Effector memory CD4-positive, alpha-beta T cell (primary cell): Measurements from ENCODE around the gene RAB11FIP3.

ENCODE experiments used
- DNase-seq, 3 donors: peaks; one replicate each; pipeline ENCODE4 v3.0.0-alpha.2; 2020
- H3K27ac ChIP-seq: 2 replicates; pipeline ENCODE4 v1.7.0; 2013; ENCODE audit warnings: mild to moderate bottlenecking, low read length, moderate library complexity; ENCODE audit not compliant: insufficient read depth, poor library complexity, severe bottlenecking
- H3K27me3 ChIP-seq: replicated peaks from 2 replicates; pipeline ENCODE4 v1.7.0; 2013; ENCODE audit warnings: mild to moderate bottlenecking, low read length; ENCODE audit not compliant: insufficient read depth, control insufficient read depth, poor library complexity, severe bottlenecking
- H3K36me3 ChIP-seq: 2 replicates; pipeline ENCODE4 v1.7.0; 2013; ENCODE audit warnings: mild to moderate bottlenecking, low read length, moderate library complexity; ENCODE audit not compliant: control insufficient read depth, insufficient read depth
- H3K4me1 ChIP-seq: 2 replicates; pipeline ENCODE4 v1.7.0; 2013; ENCODE audit warnings: low read length, mild to moderate bottlenecking; ENCODE audit not compliant: control insufficient read depth, insufficient read depth, poor library complexity, severe bottlenecking
- H3K4me3 ChIP-seq: 2 replicates; pipeline ENCODE4 v1.7.0; 2013; ENCODE audit warnings: low read length, low read depth, mild to moderate bottlenecking; ENCODE audit not compliant: insufficient read depth, poor library complexity, severe bottlenecking
- H3K9me3 ChIP-seq: 2 replicates; pipeline ENCODE4 v1.7.0; 2013; ENCODE audit warnings: mild to moderate bottlenecking, low read length, moderate library complexity; ENCODE audit not compliant: control insufficient read depth

RAB11FIP3 gene

GRCh38 chr16:425740-426114, 278 bp downstream of the RAB11FIP3 start:
- Histone ChIP-seq H3K36me3 (no peaks in the 10 kb centered on the region), H3K27ac (peak overlapping the region; percentile 84), H3K4me3 (no peak overlapping the region), H3K9me3 (no peaks in the 10 kb centered on the region), H3K4me1 (peaks cover 18% of the 10 kb centered on the region), H3K27me3 (no peaks in the 10 kb centered on the region)
- DNase-seq, result peak in 2 of 3 donors; percentile 11 to 32

DNA sequence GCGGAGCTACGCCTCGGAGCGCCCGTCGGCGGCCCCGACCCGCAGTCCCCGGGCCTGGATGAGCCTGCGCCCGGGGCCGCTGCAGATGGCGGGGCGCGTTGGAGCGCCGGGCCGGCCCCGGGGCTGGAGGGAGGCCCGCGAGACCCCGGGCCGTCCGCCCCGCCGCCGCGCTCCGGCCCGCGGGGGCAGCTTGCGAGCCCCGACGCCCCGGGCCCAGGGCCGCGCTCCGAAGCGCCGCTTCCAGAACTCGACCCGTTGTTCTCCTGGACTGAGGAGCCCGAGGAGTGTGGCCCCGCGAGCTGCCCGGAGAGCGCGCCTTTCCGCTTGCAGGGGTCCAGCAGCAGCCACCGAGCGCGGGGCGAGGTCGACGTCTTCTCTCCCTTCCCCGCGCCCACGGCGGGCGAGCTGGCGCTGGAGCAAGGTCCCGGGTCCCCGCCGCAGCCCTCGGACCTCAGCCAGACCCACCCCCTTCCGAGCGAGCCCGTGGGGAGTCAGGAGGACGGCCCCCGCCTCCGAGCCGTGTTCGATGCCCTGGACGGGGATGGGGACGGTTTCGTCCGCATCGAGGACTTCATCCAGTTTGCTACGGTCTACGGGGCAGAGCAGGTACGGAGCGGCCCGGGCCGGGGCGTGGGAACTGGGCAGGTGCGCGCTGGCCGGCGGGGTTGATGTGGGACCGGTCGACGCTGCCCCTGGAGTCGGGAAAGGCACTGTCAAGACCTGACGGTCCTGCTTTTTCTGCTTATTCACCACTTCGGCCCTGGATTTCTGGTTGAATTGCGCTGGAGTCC, 861 bp downstream of the RAB11FIP3 start:
- Histone ChIP-seq H3K9me3 (no peaks in the 10 kb centered on the region), H3K27me3 (no peaks in the 10 kb centered on the region), H3K4me1 (peaks cover 18% of the 10 kb centered on the region), H3K4me3 (peak overlapping the region; percentile 66), H3K36me3 (no peaks in the 10 kb centered on the region), H3K27ac (peak overlapping the region; percentile 25)
- no peak for DNase-seq

DNA sequence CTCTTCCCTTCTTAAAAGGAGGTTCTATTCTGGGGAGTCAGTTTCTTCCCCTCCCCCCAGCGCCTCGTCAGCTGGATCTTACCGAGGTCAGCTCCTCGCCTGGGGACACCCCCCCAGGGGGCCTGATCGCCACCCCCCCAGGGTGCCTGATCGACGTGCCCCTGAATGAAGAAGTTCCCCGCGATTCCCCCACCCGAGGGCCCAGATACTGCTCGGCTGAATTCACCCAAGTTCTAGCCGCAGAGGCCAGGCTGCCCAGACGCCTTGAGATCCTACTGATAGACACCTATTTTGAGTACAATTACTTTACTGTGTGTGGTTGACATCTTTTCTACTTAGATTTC, 1.4 kb downstream of the RAB11FIP3 start:
- H3K9me3 ChIP-seq, result no peaks in the 10 kb centered on the region
- peaks cover 18% of the 10 kb centered on the region for H3K4me1 ChIP-seq
- H3K36me3 ChIP-seq, result no peaks in the 10 kb centered on the region
- DNase-seq, result no peak
- peak overlapping the region; percentile 66 for H3K4me3 ChIP-seq
- no peak overlapping the region for H3K27ac ChIP-seq
- no peaks in the 10 kb centered on the region for H3K27me3 ChIP-seq

GRCh38 chr16:427250-427649, 1.8 kb downstream of the RAB11FIP3 start:
- H3K9me3 ChIP-seq, result no peaks in the 10 kb centered on the region
- no peak overlapping the region for H3K4me3 ChIP-seq
- H3K27me3 ChIP-seq, result no peaks in the 10 kb centered on the region
- no peak overlapping the region for H3K27ac ChIP-seq
- no peaks in the 10 kb centered on the region for H3K36me3 ChIP-seq
- no peak for DNase-seq
- peaks cover 18% of the 10 kb centered on the region for H3K4me1 ChIP-seq

DNA sequence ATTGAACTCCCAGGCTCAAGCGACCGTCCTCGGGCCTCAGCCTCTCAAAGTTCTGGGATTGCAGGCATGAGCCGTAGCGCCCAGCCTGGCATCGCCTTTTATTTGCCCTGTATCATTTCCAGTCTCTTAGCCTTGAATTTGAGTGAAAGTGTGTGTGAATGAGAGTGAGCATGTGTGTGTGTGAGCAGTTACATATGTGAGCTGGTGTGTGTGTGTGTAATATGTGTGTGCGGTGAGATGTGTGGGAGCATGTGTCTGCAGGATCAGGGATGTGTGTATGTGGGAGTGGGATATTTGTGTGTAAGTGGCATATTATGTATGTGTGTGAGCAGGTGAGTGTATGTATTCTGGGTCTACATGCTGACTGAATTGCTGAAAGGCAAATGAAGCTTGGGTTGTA, 5.5 kb downstream of the RAB11FIP3 start:
- Histone ChIP-seq H3K9me3 (no peaks in the 10 kb centered on the region), H3K27me3 (no peaks in the 10 kb centered on the region), H3K27ac (no peak overlapping the region), H3K4me1 (peaks cover 11% of the 10 kb centered on the region), H3K4me3 (no peak overlapping the region), H3K36me3 (no peaks in the 10 kb centered on the region)
- DNase-seq, result no peak

DNA sequence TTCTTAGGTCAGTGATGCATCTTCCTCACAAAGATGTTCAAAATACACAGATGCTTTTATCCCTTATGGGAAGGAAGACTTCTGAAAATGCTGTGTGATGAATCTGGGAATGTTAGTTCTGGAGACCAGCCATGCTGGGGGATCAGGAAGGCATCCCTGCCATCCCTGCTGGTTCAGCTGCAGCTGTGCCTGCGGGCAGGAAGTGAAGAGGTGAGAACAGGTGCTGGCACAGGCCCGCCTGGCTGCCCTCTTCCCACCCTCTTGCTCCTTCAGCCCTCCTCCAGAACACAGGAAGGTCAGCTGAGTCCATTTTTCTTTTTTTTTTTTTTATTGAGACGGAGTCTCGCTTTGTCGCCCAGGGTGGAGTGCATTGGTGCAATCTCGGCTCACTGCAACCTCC, 15.2 kb downstream of the RAB11FIP3 start:
- Histone ChIP-seq H3K36me3 (peaks cover 4% of the 10 kb centered on the region), H3K4me3 (no peak overlapping the region), H3K27me3 (no peaks in the 10 kb centered on the region), H3K9me3 (no peaks in the 10 kb centered on the region), H3K27ac (no peak overlapping the region), H3K4me1 (no peaks in the 10 kb centered on the region)
- no peak for DNase-seq

DNA sequence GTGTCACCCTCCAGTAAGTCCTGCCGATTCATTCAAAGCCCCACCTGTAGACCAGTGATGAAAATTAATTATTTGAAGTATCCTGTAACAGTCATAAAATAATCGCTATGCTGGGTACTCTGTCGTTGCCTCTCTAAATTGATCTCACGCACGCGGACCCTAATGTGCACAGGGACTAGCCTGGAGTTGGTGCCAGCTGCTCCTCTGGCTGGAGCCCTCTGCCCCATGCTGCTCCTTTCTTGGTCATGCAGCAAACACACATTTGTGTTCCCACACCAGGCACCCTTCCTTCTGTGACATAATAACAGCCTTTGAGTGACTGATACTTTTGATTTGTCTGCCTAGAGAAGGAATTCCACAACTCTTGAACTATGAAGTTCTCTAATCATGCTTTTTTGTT, 16.0 kb downstream of the RAB11FIP3 start:
- Histone ChIP-seq H3K9me3 (no peaks in the 10 kb centered on the region), H3K27ac (no peak overlapping the region), H3K4me1 (no peaks in the 10 kb centered on the region), H3K4me3 (no peak overlapping the region), H3K36me3 (peaks cover 4% of the 10 kb centered on the region), H3K27me3 (no peaks in the 10 kb centered on the region)
- DNase-seq, result no peak

DNA sequence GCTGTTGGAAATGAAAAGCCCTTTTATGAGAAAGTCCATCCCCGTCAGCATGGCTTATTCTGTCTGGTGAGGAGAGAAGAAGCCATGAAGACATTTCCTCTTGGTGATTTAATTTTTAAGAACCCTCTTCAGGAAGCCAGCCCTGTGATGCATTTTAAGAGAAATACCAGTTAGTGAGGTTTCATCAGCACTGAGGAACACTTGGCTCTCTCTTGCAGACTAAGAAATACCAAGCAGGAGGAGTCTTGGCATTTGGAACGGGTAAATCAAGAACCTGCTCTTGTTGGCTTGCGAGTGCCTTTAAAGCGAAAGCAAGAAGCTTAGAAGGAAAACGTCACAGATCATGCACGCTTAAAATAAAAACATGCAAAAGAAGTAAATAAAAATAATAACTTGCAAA, 17.5 kb downstream of the RAB11FIP3 start:
- Histone ChIP-seq H3K36me3 (peaks cover 4% of the 10 kb centered on the region), H3K4me1 (no peaks in the 10 kb centered on the region), H3K4me3 (no peak overlapping the region), H3K9me3 (no peaks in the 10 kb centered on the region), H3K27ac (no peak overlapping the region), H3K27me3 (no peaks in the 10 kb centered on the region)
- no peak for DNase-seq

DNA sequence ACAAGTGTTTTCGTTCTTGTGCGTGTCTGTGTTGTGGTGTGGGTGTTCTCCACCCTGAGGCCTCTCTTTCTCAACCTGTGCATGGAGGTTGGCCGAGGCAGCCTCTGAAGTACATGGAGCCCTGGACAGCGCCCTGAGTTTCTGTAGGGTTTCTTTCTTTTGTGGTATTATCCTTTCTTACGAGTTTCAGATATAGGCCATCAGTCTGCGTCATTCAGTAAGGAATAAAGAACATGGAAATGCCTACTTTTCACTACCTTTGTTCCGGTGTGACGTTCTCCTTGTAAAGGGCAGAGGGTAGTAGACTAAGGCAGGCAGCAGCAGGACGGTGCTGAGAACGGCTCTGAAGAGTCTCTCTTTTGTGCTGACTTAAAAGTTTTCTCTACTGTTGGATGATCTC, 18.6 kb downstream of the RAB11FIP3 start:
- no peak overlapping the region for H3K27ac ChIP-seq
- no peak for DNase-seq
- no peaks in the 10 kb centered on the region for H3K4me1 ChIP-seq
- H3K4me3 ChIP-seq, result no peak overlapping the region
- H3K27me3 ChIP-seq, result no peaks in the 10 kb centered on the region
- peaks cover 4% of the 10 kb centered on the region for H3K36me3 ChIP-seq
- no peaks in the 10 kb centered on the region for H3K9me3 ChIP-seq

DNA sequence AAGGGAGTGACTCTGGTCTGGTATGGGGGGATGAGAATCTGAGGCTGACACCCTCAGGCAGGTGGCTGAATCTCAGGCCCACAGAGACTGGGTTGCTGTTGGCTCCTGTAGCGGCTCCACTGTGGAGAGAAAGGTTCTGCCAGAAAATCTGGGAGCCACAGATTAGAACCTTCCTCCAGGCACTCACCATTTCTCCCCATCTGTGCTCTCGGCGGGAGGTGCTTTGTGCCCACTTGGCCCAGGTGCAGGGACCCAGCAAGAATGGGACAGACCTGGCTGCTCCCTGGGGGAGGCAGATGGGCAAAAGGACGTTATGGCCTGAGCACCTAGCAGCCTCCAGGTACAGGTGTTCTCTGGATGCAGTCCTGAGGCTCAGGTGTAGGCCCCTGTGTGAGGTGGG, 20.1 kb downstream of the RAB11FIP3 start:
- Histone ChIP-seq H3K36me3 (peaks cover 4% of the 10 kb centered on the region), H3K9me3 (no peaks in the 10 kb centered on the region), H3K27me3 (no peaks in the 10 kb centered on the region), H3K4me3 (no peak overlapping the region), H3K4me1 (no peaks in the 10 kb centered on the region), H3K27ac (no peak overlapping the region)
- no peak for DNase-seq
